Retina (tissue), 1 donor: Measurements from ENCODE around the gene DLGAP5.
A peak's percentile ranks its signal among the peaks of the same experiment; 100 is the strongest.

Experiments
- DNase-seq: peaks from one replicate; pipeline ENCODE4 v3.0.0-alpha.2; 2016

DLGAP5 gene

GRCh38 chr14:55191203-55192053 is at the start of gene DLGAP5:
TSS of gene DLGAP5 (minus strand) at chr14:55191585. CDS start at chr14:55189179, 2,406 bp downstream.
- DNase-seq = peak; percentile 96

GRCh38 chr14:55240526-55241178 is 49.3 kb upstream of the DLGAP5 start:
- DNase-seq = peak; percentile 53

GRCh38 chr14:55239320-55239719 is 47.9 kb upstream of the DLGAP5 start:
- DNase-seq = no peak

GRCh38 chr14:55238019-55238680 is 46.8 kb upstream of the DLGAP5 start:
- no peak for DNase-seq

GRCh38 chr14:55233591-55233990 is 42.2 kb upstream of the DLGAP5 start:
- DNase-seq = no peak

- no peak for DNase-seq
Observed at GRCh38 chr14:55228261-55228660, 36.9 kb upstream of the DLGAP5 start.

- DNase-seq = no peak
Observed at GRCh38 chr14:55223364-55223763, 32.0 kb upstream of the DLGAP5 start.

- DNase-seq = no peak
Observed at GRCh38 chr14:55221968-55222367, 30.6 kb upstream of the DLGAP5 start.

GRCh38 chr14:55221186-55221585 is 29.8 kb upstream of the DLGAP5 start:
- no peak for DNase-seq

- DNase-seq = no peak
Observed at GRCh38 chr14:55220230-55220629, 28.8 kb upstream of the DLGAP5 start.

- DNase-seq = no peak
Observed at GRCh38 chr14:55212634-55213033, 21.2 kb upstream of the DLGAP5 start.

GRCh38 chr14:55207832-55208231 is 16.4 kb upstream of the DLGAP5 start:
- no peak for DNase-seq

- DNase-seq = no peak
Observed at GRCh38 chr14:55206175-55206693, 14.8 kb upstream of the DLGAP5 start.

GRCh38 chr14:55201219-55202101 is 10.1 kb upstream of the DLGAP5 start:
- DNase-seq = no peak

GRCh38 chr14:55200651-55201050 is 9.3 kb upstream of the DLGAP5 start:
- no peak for DNase-seq

- no peak for DNase-seq
Observed at GRCh38 chr14:55198749-55199148, 7.4 kb upstream of the DLGAP5 start.

- no peak for DNase-seq
Observed at GRCh38 chr14:55194656-55195355, 3.4 kb upstream of the DLGAP5 start.

GRCh38 chr14:55192054-55192621 is 753 bp upstream of the DLGAP5 start:
- DNase-seq = no peak

GRCh38 chr14:55190906-55191202 is 531 bp downstream of the DLGAP5 start:
- no peak for DNase-seq

- DNase-seq = no peak
Observed at GRCh38 chr14:55188686-55189295, 2.6 kb downstream of the DLGAP5 start.

GRCh38 chr14:55180434-55180833 is 11.0 kb downstream of the DLGAP5 start:
- DNase-seq = no peak
